ENCODE measurements around the gene CCDC157. TPM values are rescaled to one million over a fixed set of nuclear protein-coding genes. Genes with fewer than 3 reads are reported as not detected.

The CCDC157 gene
- total and polyA plus RNA-seq, 10 of the 15 experiments (the other 5 are each of a cell fraction or from before 2014, with no cell fraction given): 0.10 to 2.8 (median 1.2) TPM

- peak; percentile 80 for TF ChIP-seq MXI1 (IDR thresholded peaks at IDR 0.05; ENCODE audit: low read depth, low read length)
- TF ChIP-seq GABPA (IDR thresholded peaks at IDR 0.05; ENCODE audit: low read depth): no peak
- no peak for TF ChIP-seq SIN3A (IDR thresholded peaks at IDR 0.05; ENCODE audit: low read depth, low read length)
- peak; percentile 72 for TF ChIP-seq POLR2A (IDR thresholded peaks at IDR 0.05; ENCODE audit: low read depth, low read length)
- no peak for TF ChIP-seq ZNF274 (IDR thresholded peaks at IDR 0.05; ENCODE audit: insufficient read depth, insufficient read length)
- no peak for TF ChIP-seq ZBTB4 (CRISPR knock-in tag; IDR thresholded peaks at IDR 0.05)
- TF ChIP-seq ESRRA (IDR thresholded peaks at IDR 0.05; ENCODE audit: low read length): no peak; the same call in 1 of the 2 replicates
- TF ChIP-seq RELB (IDR thresholded peaks at IDR 0.05; ENCODE audit: low read depth): peak; percentile 39; the same call in 1 of the 2 replicates
- no peak for TF ChIP-seq MTA3 (IDR thresholded peaks at IDR 0.05; ENCODE audit: borderline replicate concordance, low read length)
- TF ChIP-seq IRF3 (IDR thresholded peaks at IDR 0.05): peak; percentile 59; the same call in 1 of the 2 replicates
- peak; percentile 82 to 87 for TF ChIP-seq BHLHE40 (IDR thresholded peaks at IDR 0.05; ENCODE audit: borderline replicate concordance in 1 of 2, low read depth in 2 of 2, low read length in 1 of 2)
- peak; percentile 70 for TF ChIP-seq NR2F1 (conservative IDR thresholded peaks at IDR 0.05)
- no peak for TF ChIP-seq PKNOX1 (IDR thresholded peaks at IDR 0.05)
- TF ChIP-seq E2F8 (IDR thresholded peaks at IDR 0.05; ENCODE audit: low read depth, partially characterized antibody): no peak
- peak; percentile 99 for TF ChIP-seq JUNB (IDR thresholded peaks at IDR 0.05)
- no peak for TF ChIP-seq KDM1A (IDR thresholded peaks at IDR 0.05; ENCODE audit: borderline replicate concordance)
- TF ChIP-seq CTCF (IDR thresholded peaks at IDR 0.05 in 2 of 3, conservative IDR thresholded peaks at IDR 0.05 in 1 of 3; ENCODE audit: control insufficient read depth in 2 of 3, extremely low read depth in 1 of 3, insufficient read depth in 1 of 3, low read depth in 3 of 3, low read length in 3 of 3): 0 out of 6 replicates have a peak, but pooled peaks of 1 of the 3 experiments have one; percentile 1
Measured at GRCh38 chr22:30425616-30426387, 69.0 kb downstream of the CCDC157 start, which contains the start of gene MTFP1 (continued).
